ENCODE results near the gene VCAM1.

DNA sequence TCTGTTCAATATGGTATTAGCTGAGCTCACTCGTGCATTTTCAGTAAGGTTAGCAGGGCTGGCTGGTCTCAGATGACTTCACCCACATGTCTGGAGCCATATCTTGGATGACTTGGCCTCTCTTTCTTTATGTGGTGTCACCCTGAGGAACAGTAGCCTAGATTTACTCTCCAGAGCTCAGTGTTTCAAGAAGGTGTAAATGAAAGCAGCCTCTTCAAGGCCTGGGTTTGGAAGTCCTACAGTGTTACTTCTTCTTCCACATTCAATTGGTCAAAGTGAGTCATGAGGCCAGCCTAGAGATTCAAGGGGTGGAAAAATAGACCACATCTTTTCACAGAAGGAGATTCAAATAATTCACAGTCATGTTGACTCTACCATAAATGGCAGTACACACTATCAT is 12.2 kb downstream of the VCAM1 start:
- TF ChIP-seq EZH2 (IDR thresholded peaks at IDR 0.05; ENCODE audit: borderline replicate concordance, low read depth, low read length, severe bottlenecking) (no peak), POLR2A (IDR thresholded peaks at IDR 0.05; ENCODE audit: low read depth, low read length) (no peak), MAX (IDR thresholded peaks at IDR 0.05; ENCODE audit: insufficient read depth, insufficient read length) (no peak), POLR2AphosphoS5 (IDR thresholded peaks at IDR 0.05; ENCODE audit: insufficient read depth, low read depth, low read length) (no peak), MYC (IDR thresholded peaks at IDR 0.05; ENCODE audit: low read depth, low read length) (no peak)
- TF ChIP-seq, protein P1, sequence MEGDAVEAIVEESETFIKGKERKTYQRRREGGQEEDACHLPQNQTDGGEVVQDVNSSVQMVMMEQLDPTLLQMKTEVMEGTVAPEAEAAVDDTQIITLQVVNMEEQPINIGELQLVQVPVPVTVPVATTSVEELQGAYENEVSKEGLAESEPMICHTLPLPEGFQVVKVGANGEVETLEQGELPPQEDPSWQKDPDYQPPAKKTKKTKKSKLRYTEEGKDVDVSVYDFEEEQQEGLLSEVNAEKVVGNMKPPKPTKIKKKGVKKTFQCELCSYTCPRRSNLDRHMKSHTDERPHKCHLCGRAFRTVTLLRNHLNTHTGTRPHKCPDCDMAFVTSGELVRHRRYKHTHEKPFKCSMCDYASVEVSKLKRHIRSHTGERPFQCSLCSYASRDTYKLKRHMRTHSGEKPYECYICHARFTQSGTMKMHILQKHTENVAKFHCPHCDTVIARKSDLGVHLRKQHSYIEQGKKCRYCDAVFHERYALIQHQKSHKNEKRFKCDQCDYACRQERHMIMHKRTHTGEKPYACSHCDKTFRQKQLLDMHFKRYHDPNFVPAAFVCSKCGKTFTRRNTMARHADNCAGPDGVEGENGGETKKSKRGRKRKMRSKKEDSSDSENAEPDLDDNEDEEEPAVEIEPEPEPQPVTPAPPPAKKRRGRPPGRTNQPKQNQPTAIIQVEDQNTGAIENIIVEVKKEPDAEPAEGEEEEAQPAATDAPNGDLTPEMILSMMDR (IDR thresholded peaks at IDR 0.05; ENCODE audit: extremely low read depth in 1 of 2, insufficient read depth in 1 of 2, low read depth in 1 of 2, low read length in 2 of 2), result no peak
